Parathyroid adenoma (tissue), 2 donors: ENCODE results near the gene PREX1.

ENCODE experiments used
- H2AFZ ChIP-seq: fragments of 300-600 bp; sonication (generic); one replicate; pipeline ENCODE4 v1.7.0; 2017; ENCODE audit warnings: antibody characterized with exemption, mild to moderate bottlenecking
- H3K27ac ChIP-seq: fragments of 300-600 bp; sonication (generic); one replicate; pipeline ENCODE4 v1.7.0; 2017
- H3K27me3 ChIP-seq: fragments of 300-600 bp; sonication (generic); one replicate; pipeline ENCODE4 v1.7.0; 2017; ENCODE audit warnings: low read length; ENCODE audit not compliant: control insufficient read depth, insufficient read depth
- H3K36me3 ChIP-seq: fragments of 300-600 bp; sonication (generic); one replicate; pipeline ENCODE4 v1.7.0; 2017; ENCODE audit warnings: low read length; ENCODE audit not compliant: control insufficient read depth, insufficient read depth
- H3K4me1 ChIP-seq: fragments of 300-600 bp; sonication (generic); one replicate; pipeline ENCODE4 v1.7.0; 2017; ENCODE audit warnings: control low read depth
- H3K4me2 ChIP-seq: fragments of 300-600 bp; sonication (generic); one replicate; pipeline ENCODE4 v1.7.0; 2017; ENCODE audit warnings: low read length
- H3K4me3 ChIP-seq: fragments of 300-600 bp; sonication (generic); one replicate; pipeline ENCODE4 v1.7.0; 2017; ENCODE audit warnings: low read depth, low read length
- H3K79me2 ChIP-seq: fragments of 300-600 bp; sonication (generic); one replicate; pipeline ENCODE4 v1.7.0; 2017; ENCODE audit warnings: control low read depth
- H3K9ac ChIP-seq: fragments of 300-600 bp; sonication (generic); one replicate; pipeline ENCODE4 v1.7.0; 2017; ENCODE audit warnings: mild to moderate bottlenecking
- H3K9me3 ChIP-seq: fragments of 300-600 bp; sonication (generic); one replicate; pipeline ENCODE4 v1.7.0; 2017; ENCODE audit warnings: low read length; ENCODE audit not compliant: control insufficient read depth
- CTCF ChIP-seq: fragments of 300-600 bp; sonication (generic); IDR thresholded peaks from one replicate; pipeline ENCODE4 v1.7.0; 2017; ENCODE audit warnings: antibody characterized with exemption, mild to moderate bottlenecking
- donor health status: primary hyperparathyroidism.

Gene PREX1

DNA sequence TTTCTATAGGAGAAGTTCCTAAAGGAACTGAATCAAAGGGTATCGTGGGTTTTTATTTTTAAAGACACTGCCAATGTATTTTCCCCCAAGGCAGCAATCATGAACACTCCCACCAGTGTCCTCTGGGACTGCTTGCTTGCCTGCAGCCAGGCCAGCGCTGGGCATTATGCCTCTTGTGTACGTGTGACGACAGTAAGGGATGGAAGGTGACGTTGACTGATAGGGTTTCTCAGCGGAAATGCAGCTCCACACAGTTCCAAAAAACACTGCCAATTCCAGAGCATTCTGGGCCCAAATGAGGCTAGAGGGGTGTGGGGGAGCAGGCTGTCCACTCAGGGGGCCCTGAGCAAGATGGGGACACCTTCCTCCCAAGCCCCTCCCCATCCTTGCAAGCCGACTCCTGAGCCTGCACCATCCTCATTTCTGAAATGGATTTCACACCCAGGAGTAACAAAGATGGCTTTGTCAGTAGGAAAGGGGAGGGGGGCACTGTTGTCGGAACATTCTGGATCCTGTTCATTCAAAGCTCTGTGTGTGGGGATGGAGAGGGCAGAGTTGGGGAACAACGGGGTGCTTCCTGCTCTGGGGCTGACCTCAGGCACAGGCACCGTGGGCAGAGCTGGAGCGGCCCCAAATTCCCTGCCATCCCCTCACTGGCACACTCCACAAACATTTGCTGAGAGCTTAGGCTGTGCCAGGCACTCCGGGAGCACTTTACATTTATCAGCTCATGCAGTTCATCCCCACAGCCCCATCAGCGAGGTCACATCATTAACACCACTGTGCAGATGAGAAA, 20.0 kb downstream of the PREX1 start:
- peaks cover 7% of the 10 kb centered on the region for H3K79me2 ChIP-seq
- no peak overlapping the region for H2AFZ ChIP-seq
- no peaks in the 10 kb centered on the region for H3K9me3 ChIP-seq
- no peak overlapping the region for H3K9ac ChIP-seq
- H3K27ac ChIP-seq: no peak overlapping the region
- no peak overlapping the region for H3K4me2 ChIP-seq
- TF ChIP-seq CTCF: no peak
- H3K27me3 ChIP-seq: no peaks in the 10 kb centered on the region
- no peak overlapping the region for H3K4me3 ChIP-seq
- no peaks in the 10 kb centered on the region for H3K36me3 ChIP-seq
- H3K4me1 ChIP-seq: no peaks in the 10 kb centered on the region

GRCh38 chr20:48807051-48807450, 20.7 kb downstream of the PREX1 start:
- no peaks in the 10 kb centered on the region for H3K36me3 ChIP-seq
- no peak overlapping the region for H3K4me3 ChIP-seq
- H3K27ac ChIP-seq: no peak overlapping the region
- H3K4me1 ChIP-seq: no peaks in the 10 kb centered on the region
- no peaks in the 10 kb centered on the region for H3K9me3 ChIP-seq
- H3K4me2 ChIP-seq: no peak overlapping the region
- no peak overlapping the region for H2AFZ ChIP-seq
- no peak for TF ChIP-seq CTCF
- H3K9ac ChIP-seq: no peak overlapping the region
- H3K79me2 ChIP-seq: peaks cover 7% of the 10 kb centered on the region
- no peaks in the 10 kb centered on the region for H3K27me3 ChIP-seq

- Histone ChIP-seq H3K4me3 (no peak overlapping the region), H3K9ac (no peak overlapping the region), H3K9me3 (no peaks in the 10 kb centered on the region), H3K79me2 (peaks cover 7% of the 10 kb centered on the region), H2AFZ (no peak overlapping the region), H3K4me2 (no peak overlapping the region), H3K36me3 (no peaks in the 10 kb centered on the region), H3K4me1 (no peaks in the 10 kb centered on the region), H3K27ac (no peak overlapping the region), H3K27me3 (no peaks in the 10 kb centered on the region)
- TF ChIP-seq CTCF: no peak
These were observed 22.1 kb downstream of the PREX1 start for GRCh38 chr20:48805716-48806115.

DNA sequence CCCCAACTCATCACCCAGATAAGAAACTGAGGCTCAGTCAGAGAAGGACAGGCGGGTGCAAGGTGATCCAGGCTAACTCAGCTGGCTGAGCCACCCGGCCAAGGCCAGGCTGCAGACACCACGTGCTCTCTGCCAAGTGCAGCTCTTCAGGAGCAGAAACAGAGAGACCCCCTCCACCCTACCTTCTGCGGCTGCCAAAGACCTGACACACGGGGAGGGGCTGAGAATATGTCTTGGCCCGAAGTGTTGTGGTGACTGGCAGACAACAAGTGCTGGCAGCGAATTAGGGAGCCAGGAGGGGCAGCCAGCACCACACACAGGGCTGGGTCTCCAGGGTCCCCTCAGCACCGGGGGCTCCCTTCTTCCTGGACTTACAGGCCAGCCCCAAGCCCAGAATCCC, 22.5 kb downstream of the PREX1 start:
- H3K9ac ChIP-seq: no peak overlapping the region
- no peak overlapping the region for H2AFZ ChIP-seq
- no peaks in the 10 kb centered on the region for H3K4me1 ChIP-seq
- H3K9me3 ChIP-seq: no peaks in the 10 kb centered on the region
- H3K27me3 ChIP-seq: no peaks in the 10 kb centered on the region
- H3K36me3 ChIP-seq: no peaks in the 10 kb centered on the region
- no peak for TF ChIP-seq CTCF
- peaks cover 7% of the 10 kb centered on the region for H3K79me2 ChIP-seq
- H3K4me3 ChIP-seq: no peak overlapping the region
- no peak overlapping the region for H3K27ac ChIP-seq
- H3K4me2 ChIP-seq: no peak overlapping the region
